ENCODE measurements around the gene NKX2-1. TPM values are rescaled to one million over a fixed set of nuclear protein-coding genes. Genes with fewer than 3 reads are reported as not detected.

The NKX2-1 gene
- polyA plus RNA-seq, 1 donor from 2014 or later, result 1.5 TPM

DNA sequence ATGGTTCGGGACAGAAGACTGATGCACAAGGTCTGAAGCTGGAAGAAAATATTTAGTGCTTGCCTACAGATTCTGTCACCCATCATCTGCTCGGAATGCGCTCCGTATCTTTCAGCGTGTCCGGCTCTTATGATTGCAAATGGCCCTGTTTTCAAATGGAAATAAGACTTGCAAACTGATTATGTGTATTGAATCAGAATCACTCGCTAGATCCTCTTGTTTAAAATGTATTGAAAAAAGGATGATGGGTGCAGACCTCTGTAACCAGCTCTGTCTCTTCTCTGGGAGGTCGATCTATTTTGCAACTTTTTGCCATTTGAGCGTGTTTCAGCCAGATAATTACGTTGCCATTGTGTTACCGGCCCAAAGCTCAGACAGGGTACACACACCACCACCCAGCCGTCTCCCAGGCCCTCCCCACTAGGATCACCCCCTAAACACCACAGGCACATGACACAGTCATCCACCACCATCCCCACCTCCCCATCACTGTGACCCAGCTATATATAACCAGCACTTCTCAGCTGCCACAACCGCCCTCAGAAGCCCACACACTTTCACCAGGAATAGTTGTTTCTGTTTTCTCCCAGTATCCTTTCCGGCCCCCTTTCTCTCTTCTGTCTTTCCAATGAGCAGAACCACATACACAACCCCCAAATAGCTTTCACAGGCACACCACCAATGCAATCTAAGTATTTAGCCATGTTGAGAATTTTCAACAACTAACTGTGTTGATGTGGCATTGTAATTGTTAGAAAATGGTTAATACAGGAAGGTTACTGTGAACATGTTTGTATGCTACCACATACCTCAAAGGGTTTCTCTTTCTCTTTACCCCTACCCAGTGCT, 10.7 kb downstream of the NKX2-1 start:
- H3K9me2 ChIP-seq (ENCODE audit: insufficient read depth, low read length), result no peaks in the 10 kb centered on the region
- H3K4me2 ChIP-seq (ENCODE audit: low read length), result no peak overlapping the region
- H2AFZ ChIP-seq (ENCODE audit: low read depth, low read length), result no peak overlapping the region
- no peak overlapping the region for H3K27ac ChIP-seq (ENCODE audit: low read length)
- H3K79me2 ChIP-seq (replicated peaks; ENCODE audit: insufficient read depth, low read length), result no peaks in the 10 kb centered on the region
- peaks cover 100% of the 10 kb centered on the region for H3K27me3 ChIP-seq (ENCODE audit: insufficient read depth, low read depth, low read length)
- peaks cover 4% of the 10 kb centered on the region for H3K9me3 ChIP-seq (ENCODE audit: low read length)
- TF ChIP-seq, protein P1, sequence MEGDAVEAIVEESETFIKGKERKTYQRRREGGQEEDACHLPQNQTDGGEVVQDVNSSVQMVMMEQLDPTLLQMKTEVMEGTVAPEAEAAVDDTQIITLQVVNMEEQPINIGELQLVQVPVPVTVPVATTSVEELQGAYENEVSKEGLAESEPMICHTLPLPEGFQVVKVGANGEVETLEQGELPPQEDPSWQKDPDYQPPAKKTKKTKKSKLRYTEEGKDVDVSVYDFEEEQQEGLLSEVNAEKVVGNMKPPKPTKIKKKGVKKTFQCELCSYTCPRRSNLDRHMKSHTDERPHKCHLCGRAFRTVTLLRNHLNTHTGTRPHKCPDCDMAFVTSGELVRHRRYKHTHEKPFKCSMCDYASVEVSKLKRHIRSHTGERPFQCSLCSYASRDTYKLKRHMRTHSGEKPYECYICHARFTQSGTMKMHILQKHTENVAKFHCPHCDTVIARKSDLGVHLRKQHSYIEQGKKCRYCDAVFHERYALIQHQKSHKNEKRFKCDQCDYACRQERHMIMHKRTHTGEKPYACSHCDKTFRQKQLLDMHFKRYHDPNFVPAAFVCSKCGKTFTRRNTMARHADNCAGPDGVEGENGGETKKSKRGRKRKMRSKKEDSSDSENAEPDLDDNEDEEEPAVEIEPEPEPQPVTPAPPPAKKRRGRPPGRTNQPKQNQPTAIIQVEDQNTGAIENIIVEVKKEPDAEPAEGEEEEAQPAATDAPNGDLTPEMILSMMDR (IDR thresholded peaks at IDR 0.05; ENCODE audit: poor library complexity, severe bottlenecking), result no peak
- TF ChIP-seq POLR2AphosphoS5 (IDR thresholded peaks at IDR 0.05) (no peak), SMC3 (conservative IDR thresholded peaks at IDR 0.05; ENCODE audit: poor library complexity) (no peak), TAF1 (IDR thresholded peaks at IDR 0.05; ENCODE audit: low read depth) (no peak), EZH2 (IDR thresholded peaks at IDR 0.05; ENCODE audit: borderline replicate concordance, insufficient read depth, low read length, poor library complexity, severe bottlenecking) (no peak), MXI1 (conservative IDR thresholded peaks at IDR 0.05; ENCODE audit: poor library complexity, severe bottlenecking) (no peak), RAD21 (conservative IDR thresholded peaks at IDR 0.05) (no peak), EP300 (conservative IDR thresholded peaks at IDR 0.05; ENCODE audit: poor library complexity, severe bottlenecking) (no peak)
- TF ChIP-seq, protein P2, sequence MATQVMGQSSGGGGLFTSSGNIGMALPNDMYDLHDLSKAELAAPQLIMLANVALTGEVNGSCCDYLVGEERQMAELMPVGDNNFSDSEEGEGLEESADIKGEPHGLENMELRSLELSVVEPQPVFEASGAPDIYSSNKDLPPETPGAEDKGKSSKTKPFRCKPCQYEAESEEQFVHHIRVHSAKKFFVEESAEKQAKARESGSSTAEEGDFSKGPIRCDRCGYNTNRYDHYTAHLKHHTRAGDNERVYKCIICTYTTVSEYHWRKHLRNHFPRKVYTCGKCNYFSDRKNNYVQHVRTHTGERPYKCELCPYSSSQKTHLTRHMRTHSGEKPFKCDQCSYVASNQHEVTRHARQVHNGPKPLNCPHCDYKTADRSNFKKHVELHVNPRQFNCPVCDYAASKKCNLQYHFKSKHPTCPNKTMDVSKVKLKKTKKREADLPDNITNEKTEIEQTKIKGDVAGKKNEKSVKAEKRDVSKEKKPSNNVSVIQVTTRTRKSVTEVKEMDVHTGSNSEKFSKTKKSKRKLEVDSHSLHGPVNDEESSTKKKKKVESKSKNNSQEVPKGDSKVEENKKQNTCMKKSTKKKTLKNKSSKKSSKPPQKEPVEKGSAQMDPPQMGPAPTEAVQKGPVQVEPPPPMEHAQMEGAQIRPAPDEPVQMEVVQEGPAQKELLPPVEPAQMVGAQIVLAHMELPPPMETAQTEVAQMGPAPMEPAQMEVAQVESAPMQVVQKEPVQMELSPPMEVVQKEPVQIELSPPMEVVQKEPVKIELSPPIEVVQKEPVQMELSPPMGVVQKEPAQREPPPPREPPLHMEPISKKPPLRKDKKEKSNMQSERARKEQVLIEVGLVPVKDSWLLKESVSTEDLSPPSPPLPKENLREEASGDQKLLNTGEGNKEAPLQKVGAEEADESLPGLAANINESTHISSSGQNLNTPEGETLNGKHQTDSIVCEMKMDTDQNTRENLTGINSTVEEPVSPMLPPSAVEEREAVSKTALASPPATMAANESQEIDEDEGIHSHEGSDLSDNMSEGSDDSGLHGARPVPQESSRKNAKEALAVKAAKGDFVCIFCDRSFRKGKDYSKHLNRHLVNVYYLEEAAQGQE (IDR thresholded peaks at IDR 0.05; ENCODE audit: borderline replicate concordance), result no peak
- no peak overlapping the region for H3K4me3 ChIP-seq (ENCODE audit: low read length)
- no peaks in the 10 kb centered on the region for H3F3A ChIP-seq (ENCODE audit: insufficient read depth, low read length, poor library complexity, severe bottlenecking)
- no peaks in the 10 kb centered on the region for H3K36me3 ChIP-seq (ENCODE audit: insufficient read depth, low read length)
- no peak overlapping the region for H3K9ac ChIP-seq (ENCODE audit: low read length)
- no peaks in the 10 kb centered on the region for H4K20me1 ChIP-seq (ENCODE audit: insufficient read depth)

DNA sequence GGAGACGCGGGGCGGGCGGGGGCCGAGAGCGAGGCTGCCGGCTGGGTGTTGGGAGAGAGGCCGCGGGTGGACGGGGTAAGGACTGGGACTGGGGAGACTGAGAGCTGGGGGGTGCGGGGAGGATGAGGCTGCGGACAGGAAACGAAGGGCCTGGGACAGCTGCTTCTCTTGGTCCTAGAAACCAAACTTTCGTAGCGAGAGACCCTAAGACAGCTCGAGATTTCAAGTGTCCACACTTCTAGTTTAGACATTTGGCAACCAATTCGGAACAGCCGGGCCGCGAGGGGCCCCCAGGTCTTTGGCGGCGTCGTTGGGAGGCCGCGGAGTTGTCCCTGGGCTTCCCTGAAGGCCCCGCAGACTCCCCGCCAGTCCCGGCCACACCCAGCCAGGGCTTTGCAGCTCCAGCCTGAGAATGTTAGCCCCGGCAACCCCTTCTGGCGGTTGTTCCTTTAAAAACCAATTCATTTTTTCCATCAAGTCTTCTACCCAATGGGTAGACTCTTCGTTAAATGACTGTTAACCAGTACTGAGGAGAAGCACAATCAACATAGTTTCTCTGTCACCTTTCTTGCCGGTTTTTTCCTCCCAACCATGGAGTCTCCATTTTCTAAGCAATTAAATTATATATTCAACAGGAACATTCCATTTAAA, 11.5 kb downstream of the NKX2-1 start:
- Histone ChIP-seq H3K27ac (ENCODE audit: low read length) (no peak overlapping the region), H3K27me3 (ENCODE audit: insufficient read depth, low read depth, low read length) (peaks cover 100% of the 10 kb centered on the region), H4K20me1 (ENCODE audit: insufficient read depth) (no peaks in the 10 kb centered on the region), H3K9ac (ENCODE audit: low read length) (no peak overlapping the region), H3K36me3 (ENCODE audit: insufficient read depth, low read length) (no peaks in the 10 kb centered on the region), H3K9me3 (ENCODE audit: low read length) (peaks cover 4% of the 10 kb centered on the region), H3F3A (ENCODE audit: insufficient read depth, low read length, poor library complexity, severe bottlenecking) (no peaks in the 10 kb centered on the region), H3K4me3 (ENCODE audit: low read length) (no peak overlapping the region), H3K9me2 (ENCODE audit: insufficient read depth, low read length) (no peaks in the 10 kb centered on the region), H3K4me2 (ENCODE audit: low read length) (no peak overlapping the region), H3K79me2 (replicated peaks; ENCODE audit: insufficient read depth, low read length) (no peaks in the 10 kb centered on the region), H2AFZ (ENCODE audit: low read depth, low read length) (no peak overlapping the region)
- TF ChIP-seq POLR2AphosphoS5 (IDR thresholded peaks at IDR 0.05) (no peak), TAF1 (IDR thresholded peaks at IDR 0.05; ENCODE audit: low read depth) (no peak)
- TF ChIP-seq, protein P1 (IDR thresholded peaks at IDR 0.05; ENCODE audit: poor library complexity, severe bottlenecking), result no peak
